ENCODE measurements around the gene E2F1.
A peak's percentile ranks its signal among the peaks of the same experiment; 100 is the strongest.

DNA sequence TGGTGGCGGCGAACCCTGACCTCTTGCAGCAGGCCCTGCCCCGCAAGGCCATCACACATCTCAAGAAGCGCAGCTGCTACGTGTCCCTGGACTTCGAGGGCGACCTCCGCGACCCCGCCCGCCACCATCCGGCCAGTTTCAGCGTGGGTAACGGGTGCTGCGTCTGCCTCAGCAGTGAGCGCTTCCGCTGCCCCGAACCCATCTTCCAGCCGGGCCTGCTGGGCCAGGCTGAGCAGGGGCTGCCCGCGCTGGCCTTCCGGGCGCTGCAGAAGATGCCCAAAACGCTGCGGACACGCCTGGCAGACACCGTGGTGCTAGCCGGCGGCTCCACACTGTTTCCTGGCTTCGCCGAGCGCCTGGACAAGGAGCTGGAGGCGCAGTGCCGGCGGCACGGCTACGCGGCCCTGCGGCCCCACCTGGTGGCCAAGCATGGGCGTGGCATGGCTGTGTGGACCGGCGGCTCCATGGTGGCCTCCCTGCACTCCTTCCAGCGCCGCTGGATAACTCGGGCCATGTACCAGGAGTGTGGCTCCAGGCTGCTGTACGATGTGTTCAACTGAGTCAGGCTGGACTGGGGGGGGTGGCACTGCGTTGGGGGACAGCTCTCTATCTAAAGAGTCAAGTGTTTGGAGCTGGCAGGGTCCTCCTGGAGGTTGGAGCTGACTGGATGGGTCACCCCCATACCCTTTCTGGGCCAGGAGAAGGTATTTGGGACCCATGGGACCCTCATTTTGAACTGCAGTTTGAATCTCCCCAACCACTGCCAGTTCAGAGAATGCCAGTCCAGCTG lies 18.3 kb downstream of the E2F1 start:
- TF ChIP-seq, protein P1, sequence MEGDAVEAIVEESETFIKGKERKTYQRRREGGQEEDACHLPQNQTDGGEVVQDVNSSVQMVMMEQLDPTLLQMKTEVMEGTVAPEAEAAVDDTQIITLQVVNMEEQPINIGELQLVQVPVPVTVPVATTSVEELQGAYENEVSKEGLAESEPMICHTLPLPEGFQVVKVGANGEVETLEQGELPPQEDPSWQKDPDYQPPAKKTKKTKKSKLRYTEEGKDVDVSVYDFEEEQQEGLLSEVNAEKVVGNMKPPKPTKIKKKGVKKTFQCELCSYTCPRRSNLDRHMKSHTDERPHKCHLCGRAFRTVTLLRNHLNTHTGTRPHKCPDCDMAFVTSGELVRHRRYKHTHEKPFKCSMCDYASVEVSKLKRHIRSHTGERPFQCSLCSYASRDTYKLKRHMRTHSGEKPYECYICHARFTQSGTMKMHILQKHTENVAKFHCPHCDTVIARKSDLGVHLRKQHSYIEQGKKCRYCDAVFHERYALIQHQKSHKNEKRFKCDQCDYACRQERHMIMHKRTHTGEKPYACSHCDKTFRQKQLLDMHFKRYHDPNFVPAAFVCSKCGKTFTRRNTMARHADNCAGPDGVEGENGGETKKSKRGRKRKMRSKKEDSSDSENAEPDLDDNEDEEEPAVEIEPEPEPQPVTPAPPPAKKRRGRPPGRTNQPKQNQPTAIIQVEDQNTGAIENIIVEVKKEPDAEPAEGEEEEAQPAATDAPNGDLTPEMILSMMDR (IDR thresholded peaks at IDR 0.05) = peak; percentile 83 to 95 (median 93)
- no peak for TF ChIP-seq POLR2A (IDR thresholded peaks at IDR 0.05)

Measured in ovary (tissue), 3 donors.